HepG2 (cell line): ENCODE data around the gene DTNB. TPM values are rescaled to one million over a fixed set of nuclear protein-coding genes. Genes with fewer than 3 reads are reported as not detected.

ENCODE experiments used
- ATAC-seq: fragments of 200-7000 bp; cut with Tn5 transposase; 3 replicates; pipeline ENCODE4 v1.9.1; 2020; ENCODE audit warnings: mild to moderate bottlenecking, moderate library complexity
- BruUV-seq: library from RNA; stranded (reverse); fragments of 400-500 nt; replicated peaks from 2 replicates; lab custom pipeline; 2021; lab: Mats Ljungman, UMichigan
- CTCF ChIA-PET: fragments of 300-600 bp; formaldehyde crosslinking; extraction: SDS; loops from one replicate; lab custom pipeline; 2021; ENCODE audit warnings: low total read pairs, inconsistent platforms, low intra/inter-chr PET ratio; lab: Yijun Ruan, JAX
- POLR2A ChIA-PET: fragments of 350-600 bp; sonication (Branson Sonifier 250); formaldehyde crosslinking; loops from one replicate; lab custom pipeline; 2020; ENCODE audit warnings: antibody characterized with exemption, inconsistent platforms; lab: Yijun Ruan, JAX
- DNase-seq: peaks from one replicate; pipeline ENCODE4 v3.0.0-alpha.2; 2015; ENCODE audit warnings: low spot score
- FAIRE-seq: peaks from 3 replicates; lab custom pipeline; 2011; peaks lifted over from hg19 to GRCh38; lab: Jason Lieb, UNC
- H2AFZ ChIP-seq: one replicate; pipeline ENCODE4 v1.6.1; 2011; ENCODE audit warnings: low read length, inconsistent platforms
- H3K27ac ChIP-seq: fragments of 300-600 bp; 3 replicates; pipeline ENCODE4 v1.8.0; 2011; ENCODE audit warnings: mixed run types, mild to moderate bottlenecking, mixed read lengths, low read length, inconsistent platforms; ENCODE audit not compliant: insufficient read depth; ENCODE audit errors: extremely low read length
- H3K27me3 ChIP-seq, 2 experiments: fragments of 200-600 bp in 1 of 2; 2 replicates in 1 of 2; 3 replicates in 1 of 2; pipeline versions ENCODE4 v1.6.0 to v1.8.0; 2011; ENCODE audit warnings: low read length in 2 of 2, mild to moderate bottlenecking in 2 of 2, moderate library complexity in 2 of 2, inconsistent platforms in 1 of 2; ENCODE audit not compliant: insufficient read depth in 2 of 2, control insufficient read depth in 1 of 2
- H3K36me3 ChIP-seq, 2 experiments: fragments of 200-600 bp in 1 of 2; replicated peaks in 1 of 2; 2 replicates in 1 of 2; 3 replicates in 1 of 2; pipeline versions ENCODE4 v1.5.1 to v1.8.0; 2011; ENCODE audit warnings: low read length in 2 of 2, inconsistent platforms in 1 of 2; ENCODE audit not compliant: insufficient read depth in 2 of 2, control insufficient read depth in 1 of 2
- H3K4me1 ChIP-seq: 2 replicates; pipeline ENCODE4 v1.5.1; 2012; ENCODE audit warnings: low read length, inconsistent platforms; ENCODE audit not compliant: insufficient read depth
- H3K4me2 ChIP-seq: 2 replicates; pipeline ENCODE4 v1.6.0; 2011; ENCODE audit warnings: low read depth, low read length, inconsistent platforms
- H3K4me3 ChIP-seq, 3 experiments: fragments of 200-600 bp in 1 of 3; sonication (generic), shearing (Covaris generic) in 1 of 3; replicated peaks in 1 of 3; 2 replicates each; pipeline ENCODE4 v1.5.1; 2011 to 2016; ENCODE audit warnings: low read length in 3 of 3, inconsistent platforms in 2 of 3, low read depth in 2 of 3, mild to moderate bottlenecking in 2 of 3, control low read depth in 1 of 3, mixed read lengths in 1 of 3; ENCODE audit not compliant: insufficient read depth in 1 of 3
- H3K79me2 ChIP-seq: one replicate; pipeline ENCODE4 v1.6.1; 2011; ENCODE audit warnings: low read length, inconsistent platforms; ENCODE audit not compliant: insufficient read depth
- H3K9ac ChIP-seq: 2 replicates; pipeline ENCODE4 v1.6.0; 2011; ENCODE audit warnings: mild to moderate bottlenecking, low read depth, low read length, inconsistent platforms; ENCODE audit not compliant: insufficient read depth
- H3K9me3 ChIP-seq: 2 replicates; pipeline ENCODE4 v1.5.1; 2012; ENCODE audit warnings: mild to moderate bottlenecking, low read length
- H4K20me1 ChIP-seq: 2 replicates; pipeline ENCODE4 v1.6.0; 2011; ENCODE audit warnings: inconsistent platforms, mild to moderate bottlenecking, low read length, moderate library complexity; ENCODE audit not compliant: insufficient read depth
- KAT7 ChIP-seq: IDR thresholded peaks from 2 replicates; pipeline ENCODE4 v1.6.1; 2018; ENCODE audit warnings: borderline replicate concordance, missing compliant biosample characterization
- NFIB ChIP-seq: sonication (generic); formaldehyde crosslinking; IDR thresholded peaks from 2 replicates; pipeline ENCODE4 v1.9.0; 2021; ENCODE audit warnings: missing genetic modification reagents, mild to moderate bottlenecking, borderline replicate concordance
- PBX3 ChIP-seq: sonication (generic); formaldehyde crosslinking; IDR thresholded peaks from 2 replicates; pipeline ENCODE4 v1.8.1; 2023; ENCODE audit warnings: missing genetic modification reagents, inconsistent platforms, borderline replicate concordance
- SNAPC4 ChIP-seq: sonication (generic); formaldehyde crosslinking; IDR thresholded peaks from 2 replicates; pipeline ENCODE4 v1.4.0; 2020; ENCODE audit warnings: mild to moderate bottlenecking, missing genetic modification reagents
- XBP1 ChIP-seq: sonication (generic); formaldehyde crosslinking; IDR thresholded peaks from 2 replicates; pipeline ENCODE4 v1.5.0; 2020; ENCODE audit warnings: missing genetic modification reagents
- ZBTB3 ChIP-seq: sonication (generic); formaldehyde crosslinking; IDR thresholded peaks from 2 replicates; pipeline ENCODE4 v1.4.0; 2020; ENCODE audit warnings: low read depth, mild to moderate bottlenecking, moderate library complexity, missing genetic modification reagents, borderline replicate concordance
- ZNF101 ChIP-seq: sonication (generic); formaldehyde crosslinking; IDR thresholded peaks from 2 replicates; pipeline ENCODE4 v1.4.0; 2020; ENCODE audit warnings: mild to moderate bottlenecking, low read depth, missing genetic modification reagents, borderline replicate concordance
- ZNF160 ChIP-seq: sonication (generic); formaldehyde crosslinking; IDR thresholded peaks from 2 replicates; pipeline ENCODE4 v1.8.0; 2022; ENCODE audit warnings: mild to moderate bottlenecking, inconsistent platforms, missing genetic modification reagents
- ZNF18 ChIP-seq: sonication (generic); formaldehyde crosslinking; IDR thresholded peaks from 2 replicates; pipeline ENCODE4 v1.8.0; 2022; ENCODE audit warnings: mild to moderate bottlenecking, missing genetic modification reagents; ENCODE audit not compliant: insufficient replicate concordance
- ZNF235 ChIP-seq: sonication (generic); formaldehyde crosslinking; IDR thresholded peaks from 2 replicates; pipeline ENCODE4 v1.8.1; 2023; ENCODE audit warnings: mild to moderate bottlenecking, missing genetic modification reagents, borderline replicate concordance
- ZNF34 ChIP-seq: sonication (generic); formaldehyde crosslinking; IDR thresholded peaks from 2 replicates; pipeline ENCODE4 v1.4.0; 2020; ENCODE audit warnings: mild to moderate bottlenecking, missing genetic modification reagents, borderline replicate concordance
- ZNF354B ChIP-seq: sonication (generic); formaldehyde crosslinking; IDR thresholded peaks from 2 replicates; pipeline ENCODE4 v1.8.0; 2022; ENCODE audit warnings: mild to moderate bottlenecking, missing genetic modification reagents
- ZNF530 ChIP-seq: sonication (generic); formaldehyde crosslinking; IDR thresholded peaks from 2 replicates; pipeline ENCODE4 v1.5.0; 2020; ENCODE audit warnings: low read depth, mild to moderate bottlenecking, missing genetic modification reagents
- ZNF605 ChIP-seq: sonication (generic); formaldehyde crosslinking; IDR thresholded peaks from 2 replicates; pipeline ENCODE4 v1.8.0; 2022; ENCODE audit warnings: mild to moderate bottlenecking, missing genetic modification reagents
- ZSCAN9 ChIP-seq: IDR thresholded peaks from 2 replicates; pipeline ENCODE4 v1.6.1; 2016; ENCODE audit warnings: borderline replicate concordance
- WGBS: methylation state at CpG from one replicate; pipeline ENCODE4 v1.1.6; 2017; ENCODE audit warnings: low lambda C conversion rate; 5-methylcytosine and 5-hydroxymethylcytosine counted together
- in situ Hi-C: cut with HindIII; loops from 2 replicates; pipeline ENCODE4 v1.10.0; 2017; ENCODE audit warnings: low pct_unique_long_range_greater_than_20kb; ENCODE audit not compliant: extremely low pct_ligation_motif_present
- intact Hi-C: fragments of 100-400 bp; cut with micrococcal nuclease; formaldehyde crosslinking; loops from one replicate; pipeline ENCODE4 v1.10.0; 2022; ENCODE audit not compliant: unreplicated experiment
- polyA plus RNA-seq, 8 experiments: library from polyadenylated mRNA; depleted of rRNA in 3 of 8; stranded (reverse) in 7 of 8; unstranded in 1 of 8; fragments of >200 nt; fragmentation: Illumina TruSeq in 4 of 8; extraction: Trizol in 4 of 8; gene quantifications; 2 replicates each; pipeline versions ENCODE4 v1.2.1 to v1.2.3, GENCODE V29; 2011 to 2016; ENCODE audit warnings: low read depth in 4 of 8, missing spikeins in 1 of 8, mixed read lengths in 1 of 8; ENCODE audit not compliant: insufficient read depth in 1 of 8
- total RNA-seq, 5 experiments: library from RNA; depleted of rRNA; stranded (reverse); fragments of >200 nt; fragmentation: Illumina TruSeq; extraction: Trizol; gene quantifications; 2 replicates each; pipeline ENCODE4 v1.2.3, GENCODE V29; 2016; ENCODE audit warnings: low read depth in 1 of 5

Gene DTNB
- total and polyA plus RNA-seq, 2 of the 13 experiments (the other 11 are each of a cell fraction or from before 2014, with no cell fraction given): 14.4 to 23.9 TPM

- no peak for DNase-seq
- H3K27me3 ChIP-seq: no peaks in the 10 kb centered on the region
- H3K9me3 ChIP-seq: no peaks in the 10 kb centered on the region
- no peaks in the 10 kb centered on the region for H3K4me1 ChIP-seq
- no peak overlapping the region for H3K4me2 ChIP-seq
- no peak overlapping the region for H3K4me3 ChIP-seq
- H3K9ac ChIP-seq: no peak overlapping the region
- ATAC-seq: no peak
- no TSS peak for BruUV-seq
- no peak overlapping the region for H2AFZ ChIP-seq
- no peak overlapping the region for H3K27ac ChIP-seq
- no peaks in the 10 kb centered on the region for H3K79me2 ChIP-seq
- WGBS: 78% methylated on average over 6 of the region's 6 CpGs
- in situ Hi-C loops: no loop called here
- ChIA-PET CTCF (no interaction called here), POLR2A (no interaction called here)
- FAIRE-seq: no peak
- H4K20me1 ChIP-seq: no peaks in the 10 kb centered on the region
- H3K36me3 ChIP-seq: no peaks in the 10 kb centered on the region
- intact Hi-C loops: no loop called here
- TF ChIP-seq ZNF605 (CRISPR knock-in tag) (no peak), ZNF18 (CRISPR knock-in tag) (no peak), NFIB (CRISPR knock-in tag) (no peak), ZNF354B (CRISPR knock-in tag) (no peak), ZNF160 (CRISPR knock-in tag) (no peak), ZNF101 (CRISPR knock-in tag) (no peak), ZBTB3 (CRISPR knock-in tag) (no peak), ZNF235 (CRISPR knock-in tag) (no peak), ZNF530 (CRISPR knock-in tag) (no peak), KAT7 (CRISPR knock-in tag) (no peak), PBX3 (CRISPR knock-in tag) (no peak), XBP1 (CRISPR knock-in tag) (no peak), ZNF34 (CRISPR knock-in tag) (no peak), SNAPC4 (no peak), ZSCAN9 (CRISPR knock-in tag) (no peak)
Observed at GRCh38 chr2:25410370-25410769, 263.0 kb downstream of the DTNB start.
